Measurements from ENCODE around the gene ZNF462.

The ZNF462 gene

GRCh38 chr9:106954974-106955850 lies 92.2 kb downstream of the ZNF462 start:
- TF ChIP-seq FOXM1 (IDR thresholded peaks at IDR 0.05; ENCODE audit: borderline replicate concordance, low read depth): no peak
- no peak for TF ChIP-seq CREB1 (IDR thresholded peaks at IDR 0.05; ENCODE audit: low read depth)
- TF ChIP-seq TEAD4 (IDR thresholded peaks at IDR 0.05): no peak
- TF ChIP-seq YY1 (IDR thresholded peaks at IDR 0.05; ENCODE audit: low read depth): no peak
- no peak for TF ChIP-seq ZBTB7A (IDR thresholded peaks at IDR 0.05; ENCODE audit: low read depth)

GRCh38 chr9:106956971-106957370 lies 94.0 kb downstream of the ZNF462 start:
- TF ChIP-seq CEBPB (IDR thresholded peaks at IDR 0.05) (no peak), REST (IDR thresholded peaks at IDR 0.05; ENCODE audit: low read depth) (no peak), ZBTB7A (IDR thresholded peaks at IDR 0.05; ENCODE audit: low read depth) (no peak)

GRCh38 chr9:106958955-106959657 lies 96.1 kb downstream of the ZNF462 start:
- TF ChIP-seq REST (IDR thresholded peaks at IDR 0.05; ENCODE audit: low read depth) (no peak), MAX (IDR thresholded peaks at IDR 0.05) (no peak), FOXM1 (IDR thresholded peaks at IDR 0.05; ENCODE audit: borderline replicate concordance, low read depth) (no peak), CEBPB (IDR thresholded peaks at IDR 0.05) (no peak), YY1 (IDR thresholded peaks at IDR 0.05; ENCODE audit: low read depth) (no peak), CREB1 (IDR thresholded peaks at IDR 0.05; ENCODE audit: low read depth) (no peak), EP300 (IDR thresholded peaks at IDR 0.05; ENCODE audit: borderline replicate concordance) (no peak), ZBTB7A (IDR thresholded peaks at IDR 0.05; ENCODE audit: low read depth) (no peak), USF1 (IDR thresholded peaks at IDR 0.05) (no peak), EGR1 (IDR thresholded peaks at IDR 0.05) (no peak), TAF1 (IDR thresholded peaks at IDR 0.05; ENCODE audit: low read depth) (no peak), TEAD4 (IDR thresholded peaks at IDR 0.05) (no peak)

GRCh38 chr9:106960258-106960657 lies 97.3 kb downstream of the ZNF462 start:
- TF ChIP-seq RAD21 (IDR thresholded peaks at IDR 0.05; ENCODE audit: low read depth): no peak
- TF ChIP-seq ZBTB7A (IDR thresholded peaks at IDR 0.05; ENCODE audit: low read depth): no peak
- TF ChIP-seq NFIC (IDR thresholded peaks at IDR 0.05): no peak
- TF ChIP-seq TAF1 (IDR thresholded peaks at IDR 0.05; ENCODE audit: low read depth): no peak
- TF ChIP-seq FOXM1 (IDR thresholded peaks at IDR 0.05; ENCODE audit: borderline replicate concordance, low read depth): no peak
- TF ChIP-seq EGR1 (IDR thresholded peaks at IDR 0.05): no peak
- no peak for TF ChIP-seq TEAD4 (IDR thresholded peaks at IDR 0.05)
- no peak for TF ChIP-seq EP300 (IDR thresholded peaks at IDR 0.05; ENCODE audit: borderline replicate concordance)
- no peak for TF ChIP-seq MAX (IDR thresholded peaks at IDR 0.05)
- no peak for TF ChIP-seq USF1 (IDR thresholded peaks at IDR 0.05)
- TF ChIP-seq CEBPB (IDR thresholded peaks at IDR 0.05): no peak
- no peak for TF ChIP-seq TCF12 (IDR thresholded peaks at IDR 0.05; ENCODE audit: low read depth)

GRCh38 chr9:106961623-106962022 lies 98.7 kb downstream of the ZNF462 start:
- no peak for TF ChIP-seq TEAD4 (IDR thresholded peaks at IDR 0.05)
- TF ChIP-seq YY1 (IDR thresholded peaks at IDR 0.05; ENCODE audit: low read depth): no peak
- no peak for TF ChIP-seq EGR1 (IDR thresholded peaks at IDR 0.05)
- no peak for TF ChIP-seq RAD21 (IDR thresholded peaks at IDR 0.05; ENCODE audit: low read depth)
- no peak for TF ChIP-seq EP300 (IDR thresholded peaks at IDR 0.05; ENCODE audit: borderline replicate concordance)
- TF ChIP-seq USF1 (IDR thresholded peaks at IDR 0.05): no peak
- TF ChIP-seq FOXM1 (IDR thresholded peaks at IDR 0.05; ENCODE audit: borderline replicate concordance, low read depth): no peak
- no peak for TF ChIP-seq NFIC (IDR thresholded peaks at IDR 0.05)
- no peak for TF ChIP-seq MAX (IDR thresholded peaks at IDR 0.05)
- TF ChIP-seq REST (IDR thresholded peaks at IDR 0.05; ENCODE audit: low read depth): no peak
- TF ChIP-seq TAF1 (IDR thresholded peaks at IDR 0.05; ENCODE audit: low read depth): no peak
- no peak for TF ChIP-seq ZBTB7A (IDR thresholded peaks at IDR 0.05; ENCODE audit: low read depth)
- TF ChIP-seq CEBPB (IDR thresholded peaks at IDR 0.05): no peak
- no peak for TF ChIP-seq TCF12 (IDR thresholded peaks at IDR 0.05; ENCODE audit: low read depth)
- no peak for TF ChIP-seq CREB1 (IDR thresholded peaks at IDR 0.05; ENCODE audit: low read depth)

Measured in Ishikawa (cell line).